Measurements from ENCODE around the gene UBE2F. TPM values are rescaled to one million over a fixed set of nuclear protein-coding genes. Genes with fewer than 3 reads are reported as not detected.

Gene UBE2F
- total RNA-seq, 2 experiments from 2014 or later = 59.2 to 75.5 TPM

- Mint-ChIP-seq H3K36me3 (ENCODE audit: low read depth) (peaks cover 60% of the 10 kb centered on the region), H3K4me1 (no peaks in the 10 kb centered on the region), H3K27ac (no peak overlapping the region), H3K27me3 (no peaks in the 10 kb centered on the region), H3K9me3 (ENCODE audit: low read depth) (no peaks in the 10 kb centered on the region), H3K4me3 (no peak overlapping the region)
- ChIA-PET POLR2A (no interaction called here), CTCF (interaction anchor here (2.5 kb wide), 1 partner anchor 11 kb away, joined by 12 read pairs; no protein-coding TSS in a partner anchor)
- intact Hi-C loops (cut with DNase I, micrococcal nuclease) = no loop called here
- ATAC-seq = no peak
- no peak for DNase-seq
Observed at GRCh38 chr2:238038203-238038602, 71.4 kb downstream of the UBE2F start.

DNA sequence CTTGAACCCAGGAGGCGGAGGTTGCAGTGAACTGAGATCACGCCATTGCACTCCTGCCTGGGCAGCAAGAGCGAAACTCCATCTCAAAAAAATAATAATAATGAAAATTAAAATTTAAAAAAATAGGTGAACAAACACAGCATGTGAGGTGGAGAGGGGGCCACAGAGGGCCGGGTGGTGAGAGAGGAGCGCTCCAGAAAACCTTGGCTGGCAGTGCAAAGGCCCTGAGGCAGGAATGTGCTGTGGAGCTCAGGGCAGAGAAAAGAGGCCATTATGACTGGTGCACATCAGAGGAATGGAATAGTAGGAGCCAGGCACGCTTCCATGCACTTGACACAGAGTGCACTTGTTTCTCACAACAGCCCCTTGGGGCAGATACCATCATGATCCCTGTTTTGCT, 72.3 kb downstream of the UBE2F start:
- ATAC-seq (no peak), DNase-seq (no peak)
- no peak overlapping the region for H3K27ac Mint-ChIP-seq
- no peak overlapping the region for H3K4me3 Mint-ChIP-seq
- H3K36me3 Mint-ChIP-seq (ENCODE audit: low read depth) = peaks cover 53% of the 10 kb centered on the region
- intact Hi-C loops (cut with DNase I, micrococcal nuclease) = no loop called here
- CTCF ChIA-PET = no interaction called here
- no peaks in the 10 kb centered on the region for H3K27me3 Mint-ChIP-seq
- H3K4me1 Mint-ChIP-seq = no peaks in the 10 kb centered on the region
- POLR2A ChIA-PET = no interaction called here
- H3K9me3 Mint-ChIP-seq (ENCODE audit: low read depth) = no peaks in the 10 kb centered on the region

GRCh38 chr2:238039985-238040384, 73.2 kb downstream of the UBE2F start:
- peaks cover 3% of the 10 kb centered on the region for H3K4me1 Mint-ChIP-seq
- intact Hi-C loops (cut with DNase I, micrococcal nuclease) = no loop called here
- ATAC-seq = no peak
- H3K9me3 Mint-ChIP-seq (ENCODE audit: low read depth) = no peaks in the 10 kb centered on the region
- ChIA-PET CTCF (interaction anchor here (0.8 kb wide), 1 partner anchor 46 kb away, joined by 3 read pairs; no protein-coding TSS in a partner anchor), POLR2A (no interaction called here)
- peaks cover 49% of the 10 kb centered on the region for H3K36me3 Mint-ChIP-seq (ENCODE audit: low read depth)
- no peaks in the 10 kb centered on the region for H3K27me3 Mint-ChIP-seq
- no peak overlapping the region for H3K4me3 Mint-ChIP-seq
- no peak for DNase-seq
- no peak overlapping the region for H3K27ac Mint-ChIP-seq

DNA sequence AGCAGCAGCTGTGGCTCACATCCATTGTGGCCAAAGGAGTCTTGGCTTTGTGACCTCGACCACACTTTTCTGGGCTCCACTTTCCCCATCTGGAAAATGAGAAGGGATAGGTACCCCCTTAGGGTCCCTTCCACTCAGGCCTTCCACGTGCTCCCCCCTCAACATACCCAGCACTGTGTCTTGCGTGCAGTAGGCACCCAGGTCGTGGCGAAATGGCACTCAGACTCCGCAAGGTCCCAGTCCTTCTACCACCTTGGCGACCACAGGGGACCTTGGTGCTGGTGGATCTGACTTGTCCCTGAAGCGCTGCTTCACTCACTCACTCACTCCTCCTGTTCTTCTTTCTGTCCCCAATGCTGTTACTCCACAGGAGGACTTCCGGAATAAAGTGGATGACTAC, 74.1 kb downstream of the UBE2F start:
- DNase-seq (no peak), ATAC-seq (no peak)
- H3K27ac Mint-ChIP-seq = no peak overlapping the region
- intact Hi-C loops (cut with DNase I, micrococcal nuclease) = no loop called here
- no peak overlapping the region for H3K4me3 Mint-ChIP-seq
- peaks cover 3% of the 10 kb centered on the region for H3K4me1 Mint-ChIP-seq
- H3K36me3 Mint-ChIP-seq (ENCODE audit: low read depth) = peaks cover 46% of the 10 kb centered on the region
- POLR2A ChIA-PET = no interaction called here
- H3K27me3 Mint-ChIP-seq = no peaks in the 10 kb centered on the region
- peaks cover 2% of the 10 kb centered on the region for H3K9me3 Mint-ChIP-seq (ENCODE audit: low read depth)
- CTCF ChIA-PET = no interaction called here

GRCh38 chr2:238042090-238042489, 75.3 kb downstream of the UBE2F start:
- Mint-ChIP-seq H3K27me3 (no peaks in the 10 kb centered on the region), H3K36me3 (ENCODE audit: low read depth) (peaks cover 54% of the 10 kb centered on the region)
- POLR2A ChIA-PET = no interaction called here

GRCh38 chr2:238042849-238043584, 76.2 kb downstream of the UBE2F start:
- H3K36me3 Mint-ChIP-seq (ENCODE audit: low read depth) = peaks cover 53% of the 10 kb centered on the region
- peaks cover 3% of the 10 kb centered on the region for H3K4me1 Mint-ChIP-seq
- ChIA-PET POLR2A (interaction anchor here (0.6 kb wide), 2 partner anchors 123 to 184 kb away, joined by 3 to 5 read pairs; no protein-coding TSS in a partner anchor), CTCF (interaction anchor here (1.0 to 1.1 kb wide), 2 partner anchors 17 to 24 kb away, joined by 3 read pairs; no protein-coding TSS in a partner anchor)
- ATAC-seq = no peak
- no peak overlapping the region for H3K4me3 Mint-ChIP-seq
- peaks cover 13% of the 10 kb centered on the region for H3K9me3 Mint-ChIP-seq (ENCODE audit: low read depth)
- intact Hi-C loops (cut with DNase I, micrococcal nuclease) = no loop called here
- no peak overlapping the region for H3K27ac Mint-ChIP-seq
- DNase-seq = no peak
- H3K27me3 Mint-ChIP-seq = no peaks in the 10 kb centered on the region

More at GRCh38 chr2:238042090-238042489, 75.3 kb downstream of the UBE2F start:
- peaks cover 3% of the 10 kb centered on the region for H3K4me1 Mint-ChIP-seq
- H3K4me3 Mint-ChIP-seq = no peak overlapping the region
- DNase-seq (no peak), ATAC-seq (no peak)
- H3K27ac Mint-ChIP-seq = no peak overlapping the region
- intact Hi-C loops (cut with DNase I, micrococcal nuclease) = no loop called here
- H3K9me3 Mint-ChIP-seq (ENCODE audit: low read depth) = peaks cover 5% of the 10 kb centered on the region
- CTCF ChIA-PET = interaction anchor here (0.6 to 1.1 kb wide), 3 partner anchors 16 to 267 kb away, joined by 3 to 4 read pairs (median 3); no protein-coding TSS in a partner anchor

DNA sequence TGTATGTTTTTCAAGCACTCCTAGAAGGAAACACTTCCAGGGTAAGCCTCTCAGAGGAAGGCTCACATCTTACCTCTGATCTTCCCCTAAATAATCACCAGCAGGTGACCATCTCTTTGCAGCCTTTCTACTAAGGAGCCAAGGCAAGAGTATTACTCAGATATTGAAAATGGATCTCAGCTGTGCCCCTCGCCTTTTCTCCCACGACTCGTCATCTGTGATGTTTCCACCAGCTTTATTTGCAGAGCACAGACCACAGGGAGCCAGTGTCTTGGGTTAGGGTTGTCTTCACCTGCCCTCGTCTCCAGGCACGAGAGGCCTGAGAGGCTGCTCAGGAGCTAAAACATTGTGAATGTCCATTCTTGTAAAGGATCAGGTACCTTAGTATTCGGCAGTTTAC, 77.0 kb downstream of the UBE2F start:
- Mint-ChIP-seq H3K9me3 (ENCODE audit: low read depth) (peaks cover 19% of the 10 kb centered on the region), H3K4me1 (peaks cover 3% of the 10 kb centered on the region), H3K36me3 (ENCODE audit: low read depth) (peaks cover 49% of the 10 kb centered on the region), H3K4me3 (no peak overlapping the region), H3K27ac (no peak overlapping the region), H3K27me3 (no peaks in the 10 kb centered on the region)
- intact Hi-C loops (cut with DNase I, micrococcal nuclease) = no loop called here
- ATAC-seq (no peak), DNase-seq (no peak)
- CTCF ChIA-PET = interaction anchor here (1.0 kb wide), 1 partner anchor 23 kb away, joined by 3 read pairs; no protein-coding TSS in a partner anchor
- POLR2A ChIA-PET = no interaction called here

DNA sequence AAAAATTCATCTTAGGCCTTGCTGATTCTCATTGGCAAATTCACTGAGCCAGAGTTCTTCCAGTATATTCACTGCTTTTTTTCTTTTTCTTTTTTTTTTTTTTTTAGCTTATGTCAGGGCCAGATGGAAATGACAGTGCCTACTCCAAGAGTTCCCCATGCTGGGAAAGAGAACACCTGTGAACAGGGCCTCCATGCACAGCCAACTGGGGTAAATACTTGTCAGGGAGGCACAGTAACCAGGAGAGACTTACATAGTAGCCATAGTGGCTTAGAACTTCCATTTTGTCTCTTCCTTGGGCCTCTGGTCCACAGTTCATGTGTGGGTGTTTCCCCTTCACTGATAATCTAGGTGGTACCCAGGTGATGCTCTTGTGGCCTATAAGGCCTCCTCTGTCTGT, 78.8 kb downstream of the UBE2F start:
- peaks cover 3% of the 10 kb centered on the region for H3K4me1 Mint-ChIP-seq
- H3K27me3 Mint-ChIP-seq = no peaks in the 10 kb centered on the region
- peaks cover 48% of the 10 kb centered on the region for H3K36me3 Mint-ChIP-seq (ENCODE audit: low read depth)
- ChIA-PET POLR2A (no interaction called here), CTCF (interaction anchor here (0.6 kb wide), 1 partner anchor 71 kb away, joined by 3 read pairs; no protein-coding TSS in a partner anchor)
- ATAC-seq (no peak), DNase-seq (no peak)
- no peak overlapping the region for H3K27ac Mint-ChIP-seq
- H3K4me3 Mint-ChIP-seq = no peak overlapping the region
- intact Hi-C loops (cut with DNase I, micrococcal nuclease) = no loop called here
- peaks cover 19% of the 10 kb centered on the region for H3K9me3 Mint-ChIP-seq (ENCODE audit: low read depth)

DNA sequence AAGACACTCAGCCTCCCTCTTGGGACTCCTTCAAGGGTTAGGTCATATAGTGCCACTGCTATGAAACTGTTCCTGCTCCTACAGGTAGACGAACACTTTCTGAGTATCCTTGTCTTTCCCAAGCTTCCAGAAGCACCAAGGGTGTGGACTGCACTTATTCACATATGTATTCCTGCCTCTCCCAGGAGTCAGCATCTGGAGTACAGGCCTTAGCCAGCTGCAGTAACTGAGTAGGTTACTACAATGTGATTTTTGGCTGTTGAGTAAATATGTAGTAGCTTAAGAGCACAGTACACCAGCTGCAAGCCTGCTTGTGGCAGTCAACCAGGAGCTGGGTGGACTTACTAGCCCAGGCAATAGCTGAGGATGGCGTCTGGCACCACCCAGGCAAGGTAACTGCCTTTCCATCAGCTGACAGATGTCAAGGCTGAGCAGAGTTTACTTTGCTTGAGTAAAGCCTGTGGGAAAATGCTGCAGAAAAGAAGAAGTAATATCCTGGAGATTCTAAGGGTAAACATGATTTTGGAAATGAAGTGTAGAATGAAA, 80.0 kb downstream of the UBE2F start:
- CTCF ChIA-PET = interaction anchor here (0.6 kb wide), 1 partner anchor 36 kb away, joined by 3 read pairs; no protein-coding TSS in a partner anchor
- Mint-ChIP-seq H3K27me3 (no peaks in the 10 kb centered on the region), H3K27ac (no peak overlapping the region), H3K4me1 (peaks cover 3% of the 10 kb centered on the region), H3K4me3 (no peak overlapping the region), H3K9me3 (ENCODE audit: low read depth) (peaks cover 19% of the 10 kb centered on the region), H3K36me3 (ENCODE audit: low read depth) (peaks cover 38% of the 10 kb centered on the region)
- intact Hi-C loops (cut with DNase I, micrococcal nuclease) = no loop called here
- ATAC-seq (no peak), DNase-seq (no peak)
- POLR2A ChIA-PET = no interaction called here

DNA sequence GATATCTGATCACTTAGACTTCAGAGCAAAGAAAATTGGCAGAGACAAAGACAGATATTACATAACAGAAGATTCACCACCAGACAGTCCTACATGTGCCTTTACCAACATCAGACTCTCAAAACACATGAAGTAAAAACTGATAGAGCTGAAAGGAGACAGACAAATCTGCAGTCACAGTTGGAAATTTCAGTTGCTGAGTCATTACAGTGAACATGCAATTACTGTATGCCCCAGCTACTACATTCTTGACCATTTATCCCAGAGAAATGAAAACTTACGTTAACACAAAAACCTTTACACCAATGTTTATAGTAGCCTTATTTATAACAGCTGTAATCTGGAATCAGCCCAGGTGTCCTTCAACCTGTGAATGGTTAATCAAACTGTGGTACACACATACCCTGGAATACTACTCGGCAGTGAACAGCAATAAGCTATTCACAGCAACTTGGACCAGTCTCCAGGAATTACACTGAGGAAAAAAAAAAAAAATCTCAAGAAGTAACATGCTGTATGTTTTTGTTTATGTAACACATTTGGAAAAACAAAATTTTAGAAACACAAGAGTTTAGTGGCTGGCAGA, 86.5 kb downstream of the UBE2F start:
- peaks cover 4% of the 10 kb centered on the region for H3K4me1 Mint-ChIP-seq
- CTCF ChIA-PET = no interaction called here
- no peak overlapping the region for H3K4me3 Mint-ChIP-seq
- POLR2A ChIA-PET = interaction anchor here (0.5 kb wide), 1 partner anchor 124 kb away, joined by 3 read pairs; no protein-coding TSS in a partner anchor
- intact Hi-C loops (cut with DNase I, micrococcal nuclease) = no loop called here
- peaks cover 10% of the 10 kb centered on the region for H3K27me3 Mint-ChIP-seq
- H3K9me3 Mint-ChIP-seq (ENCODE audit: low read depth) = peaks cover 5% of the 10 kb centered on the region
- DNase-seq (no peak), ATAC-seq (no peak)
- no peak overlapping the region for H3K27ac Mint-ChIP-seq
- H3K36me3 Mint-ChIP-seq (ENCODE audit: low read depth) = peaks cover 4% of the 10 kb centered on the region

- no peak for ATAC-seq
- CTCF ChIA-PET = interaction anchor here (0.6 to 0.7 kb wide), 2 partner anchors 180 to 232 kb away, joined by 3 read pairs; no protein-coding TSS in a partner anchor
- Mint-ChIP-seq H3K9me3 (ENCODE audit: low read depth) (no peaks in the 10 kb centered on the region), H3K27ac (no peak overlapping the region), H3K4me3 (no peak overlapping the region), H3K27me3 (peaks cover 10% of the 10 kb centered on the region), H3K36me3 (ENCODE audit: low read depth) (peaks cover 5% of the 10 kb centered on the region), H3K4me1 (peaks cover 13% of the 10 kb centered on the region)
- intact Hi-C loops (cut with DNase I, micrococcal nuclease) = no loop called here
- no peak for DNase-seq
- POLR2A ChIA-PET = no interaction called here
Observed at GRCh38 chr2:238055841-238056240, 89.0 kb downstream of the UBE2F start.

Data from activated CD4-positive, alpha-beta T cell treated with anti-CD3 and anti-CD28 coated beads for 36 hours (primary cell).